Renal pelvis (tissue), 4 donors: Measurements from ENCODE around the gene TCEA2. TPM values are rescaled to one million over a fixed set of nuclear protein-coding genes. Genes with fewer than 3 reads are reported as not detected.

ENCODE experiments used
- DNase-seq: peaks from one replicate; pipeline ENCODE4 v3.0.0-alpha.2; 2013
- polyA plus RNA-seq, 3 donors: library from polyadenylated mRNA; unstranded; fragments of 120-200 nt; gene quantifications; one replicate each; pipeline ENCODE4 v1.2.1, GENCODE V29; 2013; ENCODE audit not compliant: insufficient read length in 3 of 3

The TCEA2 gene
- polyA plus RNA-seq, 3 donors = 88.2 to 97.1 (median 93.6) TPM

GRCh38 chr20:64031822-64032314 lies 31.1 kb upstream of the TCEA2 start:
- DNase-seq = no peak

- no peak for DNase-seq
Observed at GRCh38 chr20:64032706-64033624, 30.0 kb upstream of the TCEA2 start.

GRCh38 chr20:64033981-64034493 lies 29.0 kb upstream of the TCEA2 start:
- no peak for DNase-seq

- no peak for DNase-seq
Observed at GRCh38 chr20:64035066-64035932, 27.7 kb upstream of the TCEA2 start.

- no peak for DNase-seq
Observed at GRCh38 chr20:64035933-64036345, 27.1 kb upstream of the TCEA2 start, which contains the start of gene C20orf204. Gene C20orf204, plus strand, starts transcription at chr20:64036182. Its CDS starts 142 bp downstream, at chr20:64036324.

- DNase-seq = no peak
Observed at GRCh38 chr20:64036346-64037198, 26.4 kb upstream of the TCEA2 start.

- no peak for DNase-seq
Observed at GRCh38 chr20:64037199-64037497, 25.9 kb upstream of the TCEA2 start.

- DNase-seq = no peak
Observed at GRCh38 chr20:64037498-64038213, 25.3 kb upstream of the TCEA2 start.

GRCh38 chr20:64038224-64038564 lies 24.8 kb upstream of the TCEA2 start:
- DNase-seq = no peak

- DNase-seq = peak; percentile 75
Observed at GRCh38 chr20:64038565-64039292, 24.3 kb upstream of the TCEA2 start.

GRCh38 chr20:64039293-64040160 lies 23.5 kb upstream of the TCEA2 start:
- no peak for DNase-seq

GRCh38 chr20:64040231-64041039 lies 22.6 kb upstream of the TCEA2 start:
- DNase-seq = no peak

- no peak for DNase-seq
Observed at GRCh38 chr20:64041040-64041780, 21.8 kb upstream of the TCEA2 start.

- DNase-seq = no peak
Observed at GRCh38 chr20:64041781-64042053, 21.3 kb upstream of the TCEA2 start.

GRCh38 chr20:64042054-64042781 lies 20.8 kb upstream of the TCEA2 start:
- DNase-seq = no peak

- no peak for DNase-seq
Observed at GRCh38 chr20:64043768-64044167, 19.2 kb upstream of the TCEA2 start.
